Activated CD4-positive, alpha-beta T cell treated with anti-CD3 and anti-CD28 coated beads, Interleukin-2, Interleukin-4, amounts not matched to agents 100 ng/mL and 50 ng/mL, durations not matched to agents 16 hours and 8 hours (primary cell): Measurements from ENCODE around the gene ADAMTS14.

Source experiments
- DNase-seq: peaks from one replicate; pipeline ENCODE4 v3.0.0-alpha.2; 2020; ENCODE audit warnings: low spot score

The ADAMTS14 gene

DNA sequence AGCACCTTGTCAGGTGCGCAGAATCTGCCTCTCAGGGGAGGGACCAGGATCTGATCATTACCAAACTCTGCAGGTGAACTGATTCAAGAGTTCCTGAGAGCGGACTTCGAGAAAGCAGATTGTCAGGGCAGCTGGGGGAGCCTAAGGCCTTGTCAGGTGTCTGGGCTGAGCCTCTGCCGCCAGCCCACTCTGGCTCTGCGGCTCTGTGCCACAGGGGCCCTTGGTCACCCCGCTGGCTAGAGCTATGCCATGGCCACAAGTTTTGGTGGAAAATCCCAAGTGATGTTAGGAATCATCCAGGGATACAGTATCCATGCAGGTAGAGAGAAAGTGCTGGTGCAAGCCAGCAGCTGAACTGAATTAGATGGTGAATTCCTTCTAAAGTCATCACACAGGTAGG, 4.2 kb downstream of the ADAMTS14 start:
- no peak for DNase-seq

GRCh38 chr10:70677016-70677415, 4.7 kb downstream of the ADAMTS14 start:
- DNase-seq: no peak

GRCh38 chr10:70677620-70678249, 5.4 kb downstream of the ADAMTS14 start:
- DNase-seq: no peak

GRCh38 chr10:70678250-70678635, 5.9 kb downstream of the ADAMTS14 start:
- no peak for DNase-seq

DNA sequence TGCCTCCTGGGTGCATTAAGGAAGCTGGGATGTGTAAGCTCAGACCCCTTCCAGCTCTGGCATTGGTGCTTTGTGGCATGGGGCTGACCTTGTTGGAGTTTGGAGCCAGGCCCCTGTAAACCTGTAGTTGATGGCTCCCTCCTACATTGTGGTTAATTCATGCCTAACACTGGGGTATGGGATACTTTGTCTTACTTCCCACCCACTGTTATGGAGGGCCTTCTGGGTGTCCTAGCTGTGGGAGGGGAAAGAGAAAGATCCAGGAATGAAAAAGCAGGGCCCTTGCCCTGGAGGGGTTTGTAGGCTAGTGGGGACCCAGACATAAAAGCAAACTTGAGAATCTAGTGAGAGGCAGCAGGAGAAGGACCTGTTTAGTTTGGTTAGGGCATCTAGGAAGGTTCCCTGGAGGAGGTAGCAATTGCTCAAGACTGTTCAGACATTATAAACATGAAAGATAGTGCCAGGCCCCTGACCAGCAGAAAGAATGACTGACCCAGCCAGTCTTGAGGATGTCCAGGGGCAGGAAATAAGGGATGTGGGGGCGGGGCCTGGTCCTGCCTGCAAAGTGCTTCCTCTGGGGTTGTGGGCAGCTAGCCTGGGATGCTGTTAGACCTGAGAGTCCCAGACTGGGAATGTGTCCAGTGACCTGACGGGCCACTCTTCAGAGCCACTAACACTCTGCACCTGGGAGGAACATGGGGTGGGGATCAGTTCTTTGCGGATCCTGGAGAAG, 6.6 kb downstream of the ADAMTS14 start:
- no peak for DNase-seq

DNA sequence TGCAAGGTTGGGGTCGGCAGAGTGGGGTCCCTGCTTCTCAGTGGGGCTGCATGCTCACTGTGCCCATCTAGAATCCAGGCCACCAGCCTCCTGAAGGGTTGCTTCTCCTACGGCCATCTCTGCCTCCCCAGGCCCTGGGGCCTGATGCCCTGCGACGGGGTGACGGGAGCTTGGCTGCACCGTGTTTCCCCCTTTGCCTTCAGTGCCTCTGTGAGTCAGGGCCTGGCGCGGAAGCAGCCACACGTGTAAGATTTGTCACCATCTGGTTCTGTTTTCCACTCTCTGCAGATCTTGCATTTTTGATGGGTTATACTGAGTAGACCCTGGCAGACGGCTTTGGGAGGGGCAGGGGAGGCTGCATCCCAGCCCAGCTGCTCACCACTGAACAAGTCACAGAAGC, 7.2 kb downstream of the ADAMTS14 start:
- DNase-seq: no peak

GRCh38 chr10:70680899-70681730, 8.8 kb downstream of the ADAMTS14 start:
- DNase-seq: no peak

DNA sequence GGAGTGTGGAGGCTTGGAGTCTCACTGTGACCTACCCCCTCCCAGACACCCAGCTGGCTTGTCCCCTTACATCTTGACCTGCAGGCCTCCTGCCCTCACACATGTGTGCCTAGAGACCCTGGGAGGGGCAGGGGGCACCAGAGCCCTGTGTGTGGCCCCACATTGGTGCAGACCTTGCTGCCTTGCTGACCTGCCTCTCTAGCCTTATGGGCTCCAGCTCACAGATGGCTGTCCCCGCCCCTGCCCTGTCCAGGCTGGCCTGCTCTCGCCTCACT, 9.4 kb downstream of the ADAMTS14 start:
- no peak for DNase-seq

- no peak for DNase-seq
Observed at GRCh38 chr10:70682920-70683600, 10.8 kb downstream of the ADAMTS14 start.

GRCh38 chr10:70683601-70683934, 11.3 kb downstream of the ADAMTS14 start:
- DNase-seq: no peak

GRCh38 chr10:70683940-70684339, 11.6 kb downstream of the ADAMTS14 start:
- DNase-seq: no peak

DNA sequence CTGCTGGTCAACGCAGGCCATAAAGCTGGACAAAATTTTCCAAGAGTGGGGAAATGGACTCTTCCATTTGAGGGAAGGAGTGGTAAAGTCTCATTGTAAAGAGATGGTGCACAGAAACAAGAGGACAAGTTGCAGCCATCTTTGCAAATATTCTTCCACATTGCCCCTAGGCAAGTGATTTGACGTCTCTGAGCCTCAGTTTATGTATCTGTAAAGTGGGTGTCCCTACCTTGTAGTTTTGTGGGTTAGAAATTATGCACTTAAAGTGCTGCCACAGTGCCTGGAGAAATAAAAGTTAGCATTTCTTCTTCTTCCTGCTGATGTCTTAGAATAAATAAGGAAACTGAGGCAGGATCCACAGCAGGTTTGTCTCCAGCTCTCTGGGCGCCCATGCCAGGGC, 12.1 kb downstream of the ADAMTS14 start:
- no peak for DNase-seq

- DNase-seq: no peak
Observed at GRCh38 chr10:70684839-70685454, 12.6 kb downstream of the ADAMTS14 start.

GRCh38 chr10:70685455-70685911, 13.2 kb downstream of the ADAMTS14 start:
- no peak for DNase-seq

DNA sequence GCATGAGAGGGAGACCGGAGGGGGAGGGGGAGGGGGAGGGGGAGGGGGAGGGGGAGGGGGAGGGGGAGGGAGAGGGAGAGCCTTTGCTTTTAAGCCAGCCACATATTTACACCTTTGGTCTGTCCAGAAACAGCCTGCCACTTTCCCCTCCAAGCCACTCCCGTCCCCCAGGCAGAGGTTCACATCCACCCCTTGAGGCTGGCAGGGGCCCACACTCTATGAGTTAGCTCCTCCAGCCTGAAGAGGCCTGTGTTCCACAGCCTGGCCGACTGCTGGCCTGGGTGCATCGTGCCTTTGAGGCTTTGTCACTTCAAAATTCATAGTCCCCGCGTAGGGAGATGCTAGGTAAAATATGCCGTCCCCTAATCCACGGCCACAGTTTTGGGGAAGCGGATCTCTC, 16.5 kb downstream of the ADAMTS14 start:
- no peak for DNase-seq

DNA sequence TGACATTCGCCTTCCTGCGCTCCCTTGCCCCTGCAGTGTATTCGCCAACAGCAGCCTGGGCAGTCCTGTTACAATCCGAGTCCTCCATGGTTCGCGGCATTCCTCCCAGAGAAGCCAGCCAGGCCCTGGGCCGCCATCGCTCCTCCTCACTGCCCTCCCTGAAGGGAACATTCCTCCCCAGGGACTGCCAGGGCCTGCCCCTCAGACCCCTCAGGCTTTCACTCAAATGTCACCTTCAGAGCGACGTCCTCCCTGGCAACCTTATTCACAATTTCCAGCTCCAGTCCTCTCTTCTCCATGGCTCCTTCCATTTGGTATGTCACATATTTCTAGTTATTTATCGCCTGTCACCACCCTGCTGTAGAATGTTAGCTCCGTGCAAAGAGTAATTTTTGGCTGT, 17.4 kb downstream of the ADAMTS14 start:
- no peak for DNase-seq

- no peak for DNase-seq
Observed at GRCh38 chr10:70690589-70690988, 18.3 kb downstream of the ADAMTS14 start.

- DNase-seq: no peak
Observed at GRCh38 chr10:70691611-70692010, 19.3 kb downstream of the ADAMTS14 start.

- no peak for DNase-seq
Observed at GRCh38 chr10:70692043-70692603, 19.8 kb downstream of the ADAMTS14 start.

- no peak for DNase-seq
Observed at GRCh38 chr10:70693619-70694335, 21.5 kb downstream of the ADAMTS14 start.

GRCh38 chr10:70694418-70695141, 22.3 kb downstream of the ADAMTS14 start:
- DNase-seq: no peak
